GM19468 (cell line): Measurements from ENCODE around the gene CFAP99.
"Not testable (repeated sequence)": the region's sequence is repeated elsewhere in the genome, so short reads cannot be mapped to it uniquely, and the experiment has no call there.

ENCODE experiments used
- ATAC-seq: cut with Tn5 transposase; IDR thresholded peaks from one replicate; pipeline ENCODE4 v1.9.1; 2021; ENCODE audit warnings: mild to moderate bottlenecking, moderate library complexity, moderate number of reproducible peaks; ENCODE audit not compliant: unreplicated experiment; ENCODE audit errors: extremely low read depth

CFAP99 gene

GRCh38 chr4:2462992-2463762 lies 44.4 kb downstream of the CFAP99 start:
- ATAC-seq: no peak

- no peak for ATAC-seq
Observed at GRCh38 chr4:2465032-2465431, 46.3 kb downstream of the CFAP99 start.

GRCh38 chr4:2465544-2465943 lies 46.8 kb downstream of the CFAP99 start:
- ATAC-seq: not testable (repeated sequence)

- ATAC-seq: peak; percentile 67
Observed at GRCh38 chr4:2468456-2469191, 49.9 kb downstream of the CFAP99 start, which contains the start of gene RNF4. TSS of gene RNF4 (plus strand) at chr4:2469106. CDS start at chr4:2490494, 21,388 bp downstream.

GRCh38 chr4:2469192-2469984 lies 50.6 kb downstream of the CFAP99 start:
- ATAC-seq: peak; percentile 13

- ATAC-seq: no peak
Observed at GRCh38 chr4:2470791-2471190, 52.0 kb downstream of the CFAP99 start.

- ATAC-seq: no peak
Observed at GRCh38 chr4:2472187-2472586, 53.4 kb downstream of the CFAP99 start.

- no peak for ATAC-seq
Observed at GRCh38 chr4:2478229-2478628, 59.5 kb downstream of the CFAP99 start.

GRCh38 chr4:2480649-2481048 lies 61.9 kb downstream of the CFAP99 start:
- no peak for ATAC-seq

- no peak for ATAC-seq
Observed at GRCh38 chr4:2482192-2482591, 63.4 kb downstream of the CFAP99 start.

- ATAC-seq: no peak
Observed at GRCh38 chr4:2482693-2483092, 63.9 kb downstream of the CFAP99 start.

- no peak for ATAC-seq
Observed at GRCh38 chr4:2483237-2483636, 64.5 kb downstream of the CFAP99 start.

- no peak for ATAC-seq
Observed at GRCh38 chr4:2484185-2484584, 65.4 kb downstream of the CFAP99 start.

- peak; percentile 46 for ATAC-seq
Observed at GRCh38 chr4:2484993-2485392, 66.2 kb downstream of the CFAP99 start.

- ATAC-seq: no peak
Observed at GRCh38 chr4:2485956-2486355, 67.2 kb downstream of the CFAP99 start.

GRCh38 chr4:2486981-2487380 lies 68.2 kb downstream of the CFAP99 start:
- ATAC-seq: no peak

- peak; percentile 51 for ATAC-seq
Observed at GRCh38 chr4:2487632-2488031, 68.9 kb downstream of the CFAP99 start.

- no peak for ATAC-seq
Observed at GRCh38 chr4:2489081-2489805, 70.5 kb downstream of the CFAP99 start.

GRCh38 chr4:2489841-2490552 lies 71.2 kb downstream of the CFAP99 start:
- ATAC-seq: no peak
